CD8-positive, alpha-beta memory T cell (primary cell): ENCODE results near the gene PFN1. TPM values are rescaled to one million over a fixed set of nuclear protein-coding genes. Genes with fewer than 3 reads are reported as not detected.

Experiments
- CTCF ChIA-PET: fragments of 350-600 bp; sonication (Branson Sonifier 250); formaldehyde crosslinking; loops from one replicate; lab custom pipeline; 2021; ENCODE audit warnings: antibody characterized with exemption; lab: Charles Lee
- POLR2A ChIA-PET: fragments of 350-600 bp; sonication (Branson Sonifier 250); formaldehyde crosslinking; loops from one replicate; lab custom pipeline; 2021; ENCODE audit warnings: antibody characterized with exemption; lab: Charles Lee
- DNase-seq, 5 donors: peaks; one replicate each; pipeline versions ENCODE4 v3.0.0 to v3.0.0-alpha.2; 2020 to 2022; ENCODE audit warnings: mixed read lengths in 1 of 5
- H3K27ac ChIP-seq: one replicate; pipeline ENCODE4 v1.7.0; 2013; ENCODE audit warnings: low read depth, mild to moderate bottlenecking, low read length, moderate library complexity
- H3K27me3 ChIP-seq: 2 replicates; pipeline ENCODE4 v1.7.0; 2013; ENCODE audit warnings: low read length, mild to moderate bottlenecking; ENCODE audit not compliant: insufficient read depth, poor library complexity, severe bottlenecking
- H3K36me3 ChIP-seq: 2 replicates; pipeline ENCODE4 v1.7.0; 2013; ENCODE audit warnings: mild to moderate bottlenecking, low read length, moderate library complexity; ENCODE audit not compliant: insufficient read depth
- H3K4me1 ChIP-seq: 2 replicates; pipeline ENCODE4 v1.7.0; 2013; ENCODE audit warnings: mild to moderate bottlenecking, low read length, moderate library complexity; ENCODE audit not compliant: insufficient read depth
- H3K4me3 ChIP-seq: 2 replicates; pipeline ENCODE4 v1.7.0; 2013; ENCODE audit warnings: mild to moderate bottlenecking, low read length
- H3K9me3 ChIP-seq: 2 replicates; pipeline ENCODE4 v1.7.0; 2013; ENCODE audit warnings: mild to moderate bottlenecking, low read length
- H3K27ac Mint-ChIP-seq, 8 donors: one replicate each; pipeline ENCODE4 v1.8.0; 2020 to 2021; ENCODE audit warnings: mixed read lengths in 8 of 8, mild to moderate bottlenecking in 6 of 8, inconsistent platforms in 3 of 8, moderate library complexity in 3 of 8
- H3K27me3 Mint-ChIP-seq, 2 donors: one replicate each; pipeline ENCODE4 v1.8.0; 2020 to 2021; ENCODE audit warnings: mixed read lengths in 2 of 2, mild to moderate bottlenecking in 1 of 2, moderate library complexity in 1 of 2
- H3K36me3 Mint-ChIP-seq, 3 donors: one replicate each; pipeline ENCODE4 v1.8.0; 2020 to 2021; ENCODE audit warnings: mixed read lengths in 3 of 3, inconsistent platforms in 1 of 3, mild to moderate bottlenecking in 1 of 3
- H3K4me1 Mint-ChIP-seq, 3 donors: one replicate each; pipeline ENCODE4 v1.8.0; 2020 to 2021; ENCODE audit warnings: mixed read lengths in 3 of 3, inconsistent platforms in 1 of 3, mild to moderate bottlenecking in 1 of 3
- H3K4me3 Mint-ChIP-seq, 7 donors: one replicate each; pipeline ENCODE4 v1.8.0; 2020 to 2021; ENCODE audit warnings: mixed read lengths in 7 of 7, mild to moderate bottlenecking in 6 of 7, moderate library complexity in 4 of 7, inconsistent platforms in 2 of 7
- H3K9me3 Mint-ChIP-seq, 5 donors: one replicate each; pipeline ENCODE4 v1.8.0; 2020 to 2022; ENCODE audit warnings: mixed read lengths in 5 of 5, mild to moderate bottlenecking in 3 of 5, moderate library complexity in 2 of 5, inconsistent platforms in 1 of 5
- polyA plus RNA-seq: library from polyadenylated mRNA; unstranded; fragments of 300-500 nt; fragmentation: Illumina TruSeq; gene quantifications from one replicate; pipeline ENCODE4 v1.2.3, GENCODE V29; 2021
- total RNA-seq, 2 experiments: library from RNA; stranded (reverse); gene quantifications; one replicate each; pipeline ENCODE4 v1.2.3, GENCODE V29; 2021

PFN1 gene
- total and polyA plus RNA-seq, 3 experiments from 2014 or later, result 1,826 to 2,601 (median 1,841) TPM

- Histone ChIP-seq H3K4me3 (no peak overlapping the region), H3K4me1 (peaks cover 39% of the 10 kb centered on the region), H3K36me3 (peaks cover 26% of the 10 kb centered on the region), H3K27ac (no peak overlapping the region), H3K9me3 (no peaks in the 10 kb centered on the region), H3K27me3 (no peaks in the 10 kb centered on the region)
- peak overlapping the region; percentile 66 to 85 (median 74) for H3K4me3 Mint-ChIP-seq
- H3K27ac Mint-ChIP-seq, result peak overlapping the region; percentile 36 to 93 (median 84)
- peaks cover 0 to 43% (median 0%) of the 10 kb centered on the region in 3 donors for H3K36me3 Mint-ChIP-seq
- H3K27me3 Mint-ChIP-seq, result peaks cover 0 to 7% of the 10 kb centered on the region in 2 donors
- CTCF ChIA-PET, result interaction anchor here (1.1 to 2.6 kb wide), 6 partner anchors 8 to 189 kb away, joined by 3 to 15 read pairs (median 6); partner anchors contain the start of gene ARRB2
- no peaks in the 10 kb centered on the region for H3K9me3 Mint-ChIP-seq
- DNase-seq, result no peak
- POLR2A ChIA-PET, result interaction anchor here (2.7 kb wide), 1 partner anchor 69 kb away, joined by 19 read pairs; the partner anchor contains the start of gene SPAG7
- H3K4me1 Mint-ChIP-seq, result peaks cover 24 to 49% (median 33%) of the 10 kb centered on the region in 3 donors
Observed at GRCh38 chr17:4898351-4898750, 50.0 kb downstream of the PFN1 start.

- Mint-ChIP-seq H3K9me3 (no peaks in the 10 kb centered on the region), H3K27ac (peak overlapping the region in 2 of 8 donors; percentile 76 to 93), H3K4me1 (peaks cover 19 to 43% (median 27%) of the 10 kb centered on the region in 3 donors), H3K36me3 (peaks cover 0 to 48% (median 0%) of the 10 kb centered on the region in 3 donors), H3K4me3 (peak overlapping the region in 1 of 7 donors; percentile 66), H3K27me3 (peaks cover 0 to 7% of the 10 kb centered on the region in 2 donors)
- H3K4me1 ChIP-seq, result peaks cover 33% of the 10 kb centered on the region
- no peaks in the 10 kb centered on the region for H3K9me3 ChIP-seq
- no peak for DNase-seq
- H3K4me3 ChIP-seq, result no peak overlapping the region
- POLR2A ChIA-PET, result no interaction called here
- H3K27me3 ChIP-seq, result no peaks in the 10 kb centered on the region
- CTCF ChIA-PET, result interaction anchor here (2.1 to 2.6 kb wide), 2 partner anchors 8 to 188 kb away, joined by 9 to 14 read pairs; partner anchors contain the start of gene ARRB2
- no peak overlapping the region for H3K27ac ChIP-seq
- H3K36me3 ChIP-seq, result peaks cover 31% of the 10 kb centered on the region
Observed at GRCh38 chr17:4897785-4898184, 50.5 kb downstream of the PFN1 start.

DNA sequence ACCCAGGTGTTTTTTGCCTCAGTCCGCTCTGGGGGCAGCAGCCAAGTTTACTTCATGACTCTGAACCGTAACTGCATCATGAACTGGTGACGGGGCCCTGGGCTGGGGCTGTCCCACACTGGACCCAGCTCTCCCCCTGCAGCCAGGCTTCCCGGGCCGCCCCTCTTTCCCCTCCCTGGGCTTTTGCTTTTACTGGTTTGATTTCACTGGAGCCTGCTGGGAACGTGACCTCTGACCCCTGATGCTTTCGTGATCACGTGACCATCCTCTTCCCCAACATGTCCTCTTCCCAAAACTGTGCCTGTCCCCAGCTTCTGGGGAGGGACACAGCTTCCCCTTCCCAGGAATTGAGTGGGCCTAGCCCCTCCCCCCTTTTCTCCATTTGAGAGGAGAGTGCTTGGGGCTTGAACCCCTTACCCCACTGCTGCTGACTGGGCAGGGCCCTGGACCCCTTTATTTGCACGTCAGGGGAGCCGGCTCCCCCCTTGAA, 51.1 kb downstream of the PFN1 start:
- peaks cover 13 to 38% (median 22%) of the 10 kb centered on the region in 3 donors for H3K4me1 Mint-ChIP-seq
- peaks cover 31% of the 10 kb centered on the region for H3K36me3 ChIP-seq
- H3K9me3 ChIP-seq, result no peaks in the 10 kb centered on the region
- POLR2A ChIA-PET, result interaction anchor here (0.6 kb wide), 1 partner anchor 22 kb away, joined by 3 read pairs; no protein-coding TSS in a partner anchor
- H3K4me1 ChIP-seq, result peaks cover 28% of the 10 kb centered on the region
- H3K27ac Mint-ChIP-seq, result peak overlapping the region in 1 of 8 donors; percentile 95
- H3K27ac ChIP-seq, result no peak overlapping the region
- H3K4me3 ChIP-seq, result no peak overlapping the region
- H3K27me3 ChIP-seq, result no peaks in the 10 kb centered on the region
- peaks cover 0 to 54% (median 1%) of the 10 kb centered on the region in 3 donors for H3K36me3 Mint-ChIP-seq
- no peaks in the 10 kb centered on the region for H3K9me3 Mint-ChIP-seq
- CTCF ChIA-PET, result no interaction called here
- H3K4me3 Mint-ChIP-seq, result no peak overlapping the region
- DNase-seq, result peak in 1 of 5 donors; percentile 44
- H3K27me3 Mint-ChIP-seq, result peaks cover 0 to 9% of the 10 kb centered on the region in 2 donors

DNA sequence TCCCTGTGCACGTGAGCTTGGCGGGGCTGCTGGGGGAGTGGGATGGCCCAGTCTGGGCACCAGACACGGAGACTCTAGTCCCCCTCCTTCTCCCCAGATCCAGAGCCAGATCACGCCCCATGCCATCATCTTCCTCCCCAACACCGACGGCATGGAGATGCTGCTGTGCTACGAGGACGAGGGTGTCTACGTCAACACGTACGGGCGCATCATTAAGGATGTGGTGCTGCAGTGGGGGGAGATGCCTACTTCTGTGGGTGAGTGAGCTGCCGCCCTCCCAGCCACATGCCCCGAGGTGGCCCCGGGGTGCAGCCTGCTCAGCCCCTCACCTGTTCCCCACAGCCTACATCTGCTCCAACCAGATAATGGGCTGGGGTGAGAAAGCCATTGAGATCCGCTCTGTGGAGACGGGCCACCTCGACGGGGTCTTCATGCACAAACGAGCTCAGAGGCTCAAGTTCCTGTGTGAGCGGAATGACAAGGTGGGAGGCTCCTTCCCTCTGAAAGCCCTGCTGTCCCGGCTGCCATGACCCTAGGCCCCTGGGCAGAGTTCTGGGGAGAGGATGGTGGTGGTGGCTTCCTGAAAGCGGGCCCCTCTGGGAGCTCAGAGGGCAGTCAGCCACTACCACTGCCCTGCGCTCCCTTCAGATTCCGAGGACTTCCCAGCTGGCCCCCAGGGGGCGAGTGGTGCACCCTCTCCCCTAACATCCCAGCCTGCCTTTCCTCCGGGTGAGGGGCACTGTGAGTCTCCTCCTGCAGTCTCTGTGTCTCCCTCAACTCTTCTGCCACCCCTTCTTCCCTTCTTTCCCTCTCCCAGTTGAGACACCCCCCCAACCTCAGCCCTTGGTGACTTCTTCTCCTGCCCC, 51.8 kb downstream of the PFN1 start:
- H3K27ac Mint-ChIP-seq, result peak overlapping the region in 2 of 8 donors; percentile 61 to 70
- H3K9me3 Mint-ChIP-seq, result no peaks in the 10 kb centered on the region
- peak overlapping the region in 1 of 7 donors; percentile 63 for H3K4me3 Mint-ChIP-seq
- Histone ChIP-seq H3K27ac (no peak overlapping the region), H3K9me3 (no peaks in the 10 kb centered on the region), H3K36me3 (peaks cover 35% of the 10 kb centered on the region), H3K4me3 (no peak overlapping the region), H3K27me3 (no peaks in the 10 kb centered on the region), H3K4me1 (peaks cover 25% of the 10 kb centered on the region)
- H3K4me1 Mint-ChIP-seq, result peaks cover 12 to 33% (median 20%) of the 10 kb centered on the region in 3 donors
- peak in 1 of 5 donors; percentile 47 for DNase-seq
- H3K36me3 Mint-ChIP-seq, result peaks cover 0 to 59% (median 1%) of the 10 kb centered on the region in 3 donors
- H3K27me3 Mint-ChIP-seq, result peaks cover 0 to 9% of the 10 kb centered on the region in 2 donors
- POLR2A ChIA-PET, result interaction anchor here (0.6 kb wide), 1 partner anchor 22 kb away, joined by 3 read pairs; no protein-coding TSS in a partner anchor
- CTCF ChIA-PET, result no interaction called here

- Mint-ChIP-seq H3K4me3 (peak overlapping the region in 2 of 7 donors; percentile 30 to 32), H3K9me3 (no peaks in the 10 kb centered on the region), H3K36me3 (peaks cover 0 to 67% (median 1%) of the 10 kb centered on the region in 3 donors), H3K4me1 (peaks cover 11 to 25% (median 15%) of the 10 kb centered on the region in 3 donors), H3K27me3 (peaks cover 0 to 4% of the 10 kb centered on the region in 2 donors), H3K27ac (peak overlapping the region in 4 of 8 donors; percentile 29 to 71 (median 66))
- H3K27me3 ChIP-seq, result no peaks in the 10 kb centered on the region
- peaks cover 18% of the 10 kb centered on the region for H3K4me1 ChIP-seq
- peak in 1 of 5 donors; percentile 52 for DNase-seq
- no peak overlapping the region for H3K4me3 ChIP-seq
- ChIA-PET POLR2A (no interaction called here), CTCF (no interaction called here)
- peaks cover 43% of the 10 kb centered on the region for H3K36me3 ChIP-seq
- no peaks in the 10 kb centered on the region for H3K9me3 ChIP-seq
- H3K27ac ChIP-seq, result no peak overlapping the region
Observed at GRCh38 chr17:4895657-4896331, 52.5 kb downstream of the PFN1 start.

Other genes starting within 250 kb of the PFN1 start
- gene PELP1, start 244.4 kb downstream of the PFN1 start, total RNA-seq, result 10 to 100 TPM; 95.6 to 99.2 TPM
- gene PELP1, start 244.4 kb downstream of the PFN1 start, polyA plus RNA-seq, result 12.6 TPM
- gene ARRB2, start 237.9 kb downstream of the PFN1 start, total RNA-seq, result 100 to 1,000 TPM; 170 to 172 TPM
- 69.4 TPM for gene ARRB2, start 237.9 kb downstream of the PFN1 start, polyA plus RNA-seq
- 10 to 100 TPM; 23.4 to 26.7 TPM for gene MED11, start 217.1 kb downstream of the PFN1 start, total RNA-seq
- gene MED11, start 217.1 kb downstream of the PFN1 start, polyA plus RNA-seq, result 58.9 TPM
- under 1 TPM in 1 of 2 experiments, not detected in 1; 0.09 TPM for gene ZMYND15, start 208.7 kb downstream of the PFN1 start, total RNA-seq
- not detected for gene ZMYND15, start 208.7 kb downstream of the PFN1 start, polyA plus RNA-seq
- 1 to 10 TPM; 2.4 to 2.8 TPM for gene CXCL16, start 208.6 kb downstream of the PFN1 start, total RNA-seq
- gene CXCL16, start 208.6 kb downstream of the PFN1 start, polyA plus RNA-seq, result 3.0 TPM
- gene TM4SF5, start 176.6 kb downstream of the PFN1 start, total RNA-seq, result not detected
- gene TM4SF5, start 176.6 kb downstream of the PFN1 start, polyA plus RNA-seq, result not detected
- not detected for gene VMO1, start 162.2 kb downstream of the PFN1 start, total RNA-seq
- gene VMO1, start 162.2 kb downstream of the PFN1 start, polyA plus RNA-seq, result not detected
- gene GLTPD2, start 159.6 kb downstream of the PFN1 start, total RNA-seq, result not detected
- gene GLTPD2, start 159.6 kb downstream of the PFN1 start, polyA plus RNA-seq, result not detected
- gene PSMB6, start 152.4 kb downstream of the PFN1 start, total RNA-seq, result 100 to 1,000 TPM; 198 to 207 TPM
- 259 TPM for gene PSMB6, start 152.4 kb downstream of the PFN1 start, polyA plus RNA-seq
- 10 to 100 TPM; 10.1 to 12.0 TPM for gene PLD2, start 141.4 kb downstream of the PFN1 start, total RNA-seq
- 1.9 TPM for gene PLD2, start 141.4 kb downstream of the PFN1 start, polyA plus RNA-seq
- gene MINK1, start 115.2 kb downstream of the PFN1 start, total RNA-seq, result 10 to 100 TPM; 58.6 TPM
- gene MINK1, start 115.2 kb downstream of the PFN1 start, polyA plus RNA-seq, result 30.5 TPM
- 1 to 10 TPM; 2.2 to 2.3 TPM for gene C17orf107, start 49.0 kb downstream of the PFN1 start, total RNA-seq
- gene C17orf107, start 49.0 kb downstream of the PFN1 start, polyA plus RNA-seq, result 2.0 TPM
- gene CHRNE, start 45.4 kb downstream of the PFN1 start, total RNA-seq, result under 1 TPM; 0.37 to 0.38 TPM
- 0.23 TPM for gene CHRNE, start 45.4 kb downstream of the PFN1 start, polyA plus RNA-seq
- gene GP1BA, start 16.3 kb downstream of the PFN1 start, total RNA-seq, result not detected
- gene GP1BA, start 16.3 kb downstream of the PFN1 start, polyA plus RNA-seq, result not detected
- gene SLC25A11, start 8.5 kb downstream of the PFN1 start, total RNA-seq, result 100 to 1,000 TPM in 1 of 2 experiments, 10 to 100 TPM in 1; 90.0 to 101 TPM
- gene SLC25A11, start 8.5 kb downstream of the PFN1 start, polyA plus RNA-seq, result 85.1 TPM
- gene RNF167, start 8.3 kb downstream of the PFN1 start, total RNA-seq, result 100 to 1,000 TPM; 187 to 192 TPM
- 69.0 TPM for gene RNF167, start 8.3 kb downstream of the PFN1 start, polyA plus RNA-seq
- gene ENO3, start 2.6 kb upstream of the PFN1 start, total RNA-seq, result 10 to 100 TPM; 27.1 to 29.4 TPM
- gene ENO3, start 2.6 kb upstream of the PFN1 start, polyA plus RNA-seq, result 1.3 TPM
- 10 to 100 TPM; 63.4 to 64.2 TPM for gene SPAG7, start 19.3 kb upstream of the PFN1 start, total RNA-seq
- 112 TPM for gene SPAG7, start 19.3 kb upstream of the PFN1 start, polyA plus RNA-seq
- 10 to 100 TPM; 85.6 to 90.6 TPM for gene CAMTA2, start 39.1 kb upstream of the PFN1 start, total RNA-seq
- 19.6 TPM for gene CAMTA2, start 39.1 kb upstream of the PFN1 start, polyA plus RNA-seq
- under 1 TPM; 0.18 to 0.37 TPM for gene INCA1, start 49.0 kb upstream of the PFN1 start, total RNA-seq
- gene INCA1, start 49.0 kb upstream of the PFN1 start, polyA plus RNA-seq, result 0.58 TPM
- gene KIF1C, start 49.4 kb upstream of the PFN1 start, total RNA-seq, result 10 to 100 TPM; 73.4 to 77.3 TPM
- gene KIF1C, start 49.4 kb upstream of the PFN1 start, polyA plus RNA-seq, result 8.0 TPM
- under 1 TPM; 0.35 to 0.64 TPM for gene SLC52A1, start 86.9 kb upstream of the PFN1 start, total RNA-seq
- gene SLC52A1, start 86.9 kb upstream of the PFN1 start, polyA plus RNA-seq, result 0.12 TPM
- gene ZFP3, start 129.9 kb upstream of the PFN1 start, total RNA-seq, result 1 to 10 TPM; 3.7 to 4.2 TPM
- 0.75 TPM for gene ZFP3, start 129.9 kb upstream of the PFN1 start, polyA plus RNA-seq
- gene ZNF232, start 163.3 kb upstream of the PFN1 start, total RNA-seq, result 10 to 100 TPM; 21.8 to 22.9 TPM
- gene ZNF232, start 163.3 kb upstream of the PFN1 start, polyA plus RNA-seq, result 5.7 TPM
- gene USP6, start 167.5 kb upstream of the PFN1 start, total RNA-seq, result under 1 TPM in 1 of 2 experiments, not detected in 1; 0.09 TPM
- gene USP6, start 167.5 kb upstream of the PFN1 start, polyA plus RNA-seq, result 0.05 TPM
- gene ZNF594, start 243.3 kb upstream of the PFN1 start, total RNA-seq, result 10 to 100 TPM; 11.7 to 14.9 TPM
- gene ZNF594, start 243.3 kb upstream of the PFN1 start, polyA plus RNA-seq, result 1.2 TPM